Measurements from ENCODE around the gene HOXD12.

Gene HOXD12

GRCh38 chr2:176067589-176068418, 31.8 kb upstream of the HOXD12 start:
- intact Hi-C loops (cut with DNase I; ENCODE audit: low total_unique reads), result loop anchor here (5.0 kb wide), 1 partner anchor 46 kb away; no protein-coding TSS in a partner anchor
- Histone ChIP-seq H3K27ac (no peak overlapping the region), H3K36me3 (no peaks in the 10 kb centered on the region), H3K4me3 (peak overlapping the region; percentile 17 to 51), H3K9me3 (no peaks in the 10 kb centered on the region), H3K4me1 (peaks cover 0 to 23% (median 19%) of the 10 kb centered on the region in 4 donors), H3K27me3 (peaks cover 0 to 67% of the 10 kb centered on the region in 2 donors)
- no peak for TF ChIP-seq CTCF (IDR thresholded peaks at IDR 0.05)
- DNase-seq, result no peak

GRCh38 chr2:176068419-176068832, 31.2 kb upstream of the HOXD12 start:
- peaks cover 0 to 30% (median 22%) of the 10 kb centered on the region in 4 donors for H3K4me1 ChIP-seq
- TF ChIP-seq CTCF (IDR thresholded peaks at IDR 0.05), result no peak
- no peak for DNase-seq
- H3K27ac ChIP-seq, result no peak overlapping the region
- no peaks in the 10 kb centered on the region for H3K9me3 ChIP-seq
- no peaks in the 10 kb centered on the region for H3K36me3 ChIP-seq
- intact Hi-C loops (cut with DNase I; ENCODE audit: low total_unique reads), result loop anchor here (5.0 kb wide), 1 partner anchor 46 kb away; no protein-coding TSS in a partner anchor
- H3K27me3 ChIP-seq, result peaks cover 0 to 72% of the 10 kb centered on the region in 2 donors
- no peak overlapping the region for H3K4me3 ChIP-seq

GRCh38 chr2:176071330-176072291, 28.0 kb upstream of the HOXD12 start:
- no peaks in the 10 kb centered on the region for H3K36me3 ChIP-seq
- H3K27ac ChIP-seq, result no peak overlapping the region
- no peaks in the 10 kb centered on the region for H3K9me3 ChIP-seq
- no peak for DNase-seq
- intact Hi-C loops (cut with DNase I; ENCODE audit: low total_unique reads), result no loop called here
- no peak for TF ChIP-seq CTCF (IDR thresholded peaks at IDR 0.05)
- H3K27me3 ChIP-seq, result peaks cover 0 to 100% of the 10 kb centered on the region in 2 donors
- peaks cover 0 to 31% (median 23%) of the 10 kb centered on the region in 4 donors for H3K4me1 ChIP-seq
- H3K4me3 ChIP-seq, result no peak overlapping the region

GRCh38 chr2:176072292-176072669, 27.3 kb upstream of the HOXD12 start:
- TF ChIP-seq CTCF (IDR thresholded peaks at IDR 0.05), result no peak
- no peak for DNase-seq
- Histone ChIP-seq H3K27me3 (peaks cover 0 to 100% of the 10 kb centered on the region in 2 donors), H3K27ac (no peak overlapping the region), H3K4me1 (peaks cover 0 to 25% (median 17%) of the 10 kb centered on the region in 4 donors), H3K9me3 (no peaks in the 10 kb centered on the region), H3K36me3 (no peaks in the 10 kb centered on the region), H3K4me3 (no peak overlapping the region)
- intact Hi-C loops (cut with DNase I; ENCODE audit: low total_unique reads), result no loop called here

Data from tibial artery (tissue), 4 donors.